Fibroblast of lung (primary cell): Measurements from ENCODE around the gene ASXL2. TPM values are rescaled to one million over a fixed set of nuclear protein-coding genes. Genes with fewer than 3 reads are reported as not detected.

ENCODE experiments used
- DNase-seq, 2 donors: peaks; one replicate each; pipeline versions ENCODE4 v3.0.0 to v3.0.0-alpha.2; 2010; ENCODE audit warnings: low read depth in 2 of 2
- H2AFZ ChIP-seq: 2 replicates; pipeline ENCODE4 v1.5.1; 2012; ENCODE audit warnings: low read length, control low read depth, inconsistent platforms
- H3K27ac ChIP-seq: 2 replicates; pipeline ENCODE4 v1.5.1; 2011; ENCODE audit warnings: low read length, control low read depth; ENCODE audit not compliant: insufficient read depth
- H3K27me3 ChIP-seq: 2 replicates; pipeline ENCODE4 v1.5.1; 2011; ENCODE audit warnings: mild to moderate bottlenecking, low read length; ENCODE audit not compliant: control insufficient read depth, insufficient read depth
- H3K36me3 ChIP-seq: 2 replicates; pipeline ENCODE4 v1.5.1; 2011; ENCODE audit warnings: low read length; ENCODE audit not compliant: control insufficient read depth, insufficient read depth
- H3K4me1 ChIP-seq: 2 replicates; pipeline ENCODE4 v1.5.1; 2011; ENCODE audit warnings: low read length; ENCODE audit not compliant: control insufficient read depth, insufficient read depth; ENCODE audit errors: extremely low read depth
- H3K4me2 ChIP-seq: 2 replicates; pipeline ENCODE4 v1.5.1; 2011; ENCODE audit warnings: low read length, control low read depth; ENCODE audit not compliant: insufficient read depth; ENCODE audit errors: extremely low read depth
- H3K4me3 ChIP-seq, 4 experiments: fragments of 200-600 bp in 1 of 4; sonication (generic) in 1 of 4; replicated peaks in 1 of 4; 2 replicates each; pipeline ENCODE4 v1.5.1; 2011 to 2016; ENCODE audit warnings: low read length in 4 of 4, low read depth in 3 of 4, mild to moderate bottlenecking in 3 of 4, control low read depth in 2 of 4, inconsistent platforms in 1 of 4, mixed read lengths in 1 of 4; ENCODE audit not compliant: insufficient read depth in 1 of 4; ENCODE audit errors: control extremely low read depth in 1 of 4
- H3K79me2 ChIP-seq: 2 replicates; pipeline ENCODE4 v1.5.1; 2012; ENCODE audit warnings: mild to moderate bottlenecking, low read length, inconsistent platforms; ENCODE audit not compliant: control insufficient read depth, insufficient read depth
- H3K9ac ChIP-seq: 2 replicates; pipeline ENCODE4 v1.5.1; 2011; ENCODE audit warnings: mild to moderate bottlenecking, low read length, control low read depth; ENCODE audit not compliant: insufficient read depth
- H3K9me3 ChIP-seq: 2 replicates; pipeline ENCODE4 v1.5.1; 2012; ENCODE audit warnings: low read depth, low read length; ENCODE audit not compliant: control insufficient read depth, insufficient read depth
- H4K20me1 ChIP-seq: 2 replicates; pipeline ENCODE4 v1.5.1; 2011; ENCODE audit warnings: low read length; ENCODE audit not compliant: control insufficient read depth, insufficient read depth; ENCODE audit errors: extremely low read depth
- EZH2 ChIP-seq: IDR thresholded peaks from 2 replicates; pipeline ENCODE4 v1.5.1; 2012; ENCODE audit warnings: low read length, control low read depth, mild to moderate bottlenecking; ENCODE audit errors: missing control alignments
- polyA plus RNA-seq, 2 donors: library from polyadenylated mRNA; depleted of rRNA in 1 of 2; stranded (reverse) in 1 of 2; unstranded in 1 of 2; fragments of >200 nt; gene quantifications; 2 replicates each; pipeline ENCODE4 v1.2.1, GENCODE V29; 2011 to 2012; ENCODE audit warnings: missing spikeins in 1 of 2
- total RNA-seq: library from RNA; depleted of rRNA; stranded (reverse); fragments of >200 nt; gene quantifications from 2 replicates; pipeline ENCODE4 v1.2.1, GENCODE V29; 2014
- TF ChIP-seq, protein P1 (sequence below), 2 donors: IDR thresholded peaks in 1 of 2; conservative IDR thresholded peaks in 1 of 2; 1 replicate in 1 of 2; 2 replicates in 1 of 2; pipeline ENCODE4 v1.5.1; 2011 to 2012; ENCODE audit warnings: low read length in 2 of 2, control low read depth in 1 of 2, inconsistent platforms in 1 of 2, low read depth in 1 of 2, mild to moderate bottlenecking in 1 of 2

Gene ASXL2
- total and polyA plus RNA-seq, 2 donors (not counting 1 experiment from before 2014, with no cell fraction given), result 5.9 to 16.6 TPM

DNA sequence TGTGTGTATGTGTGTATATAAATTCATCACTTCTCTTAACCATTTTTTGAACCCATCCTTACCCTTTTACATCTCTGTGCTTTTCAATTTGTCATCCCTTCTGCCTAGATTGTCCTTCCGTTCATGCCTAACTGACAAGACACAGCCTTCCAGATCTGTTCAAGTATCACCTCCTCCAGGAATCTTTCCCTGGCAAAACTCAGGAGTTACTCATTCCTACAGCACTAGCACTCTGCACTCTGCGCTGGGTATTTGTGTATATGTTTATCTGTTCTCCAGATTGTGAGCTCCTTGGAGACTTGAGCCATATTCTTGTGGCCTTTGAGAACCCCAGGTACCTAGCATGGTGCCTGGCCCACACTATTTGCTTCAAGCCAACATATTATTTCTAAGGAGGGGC, 26.8 kb upstream of the ASXL2 start:
- H4K20me1 ChIP-seq, result no peaks in the 10 kb centered on the region
- H3K9me3 ChIP-seq, result no peaks in the 10 kb centered on the region
- no peak for DNase-seq
- no peak overlapping the region for H2AFZ ChIP-seq
- H3K27ac ChIP-seq, result no peak overlapping the region
- H3K9ac ChIP-seq, result no peak overlapping the region
- no peaks in the 10 kb centered on the region for H3K27me3 ChIP-seq
- no peak overlapping the region for H3K4me3 ChIP-seq
- TF ChIP-seq EZH2, result no peak
- TF ChIP-seq, protein P1, sequence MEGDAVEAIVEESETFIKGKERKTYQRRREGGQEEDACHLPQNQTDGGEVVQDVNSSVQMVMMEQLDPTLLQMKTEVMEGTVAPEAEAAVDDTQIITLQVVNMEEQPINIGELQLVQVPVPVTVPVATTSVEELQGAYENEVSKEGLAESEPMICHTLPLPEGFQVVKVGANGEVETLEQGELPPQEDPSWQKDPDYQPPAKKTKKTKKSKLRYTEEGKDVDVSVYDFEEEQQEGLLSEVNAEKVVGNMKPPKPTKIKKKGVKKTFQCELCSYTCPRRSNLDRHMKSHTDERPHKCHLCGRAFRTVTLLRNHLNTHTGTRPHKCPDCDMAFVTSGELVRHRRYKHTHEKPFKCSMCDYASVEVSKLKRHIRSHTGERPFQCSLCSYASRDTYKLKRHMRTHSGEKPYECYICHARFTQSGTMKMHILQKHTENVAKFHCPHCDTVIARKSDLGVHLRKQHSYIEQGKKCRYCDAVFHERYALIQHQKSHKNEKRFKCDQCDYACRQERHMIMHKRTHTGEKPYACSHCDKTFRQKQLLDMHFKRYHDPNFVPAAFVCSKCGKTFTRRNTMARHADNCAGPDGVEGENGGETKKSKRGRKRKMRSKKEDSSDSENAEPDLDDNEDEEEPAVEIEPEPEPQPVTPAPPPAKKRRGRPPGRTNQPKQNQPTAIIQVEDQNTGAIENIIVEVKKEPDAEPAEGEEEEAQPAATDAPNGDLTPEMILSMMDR (conservative IDR thresholded peaks at IDR 0.05 in 1 of 2, IDR thresholded peaks at IDR 0.05 in 1 of 2; ENCODE audit: low read depth in 1 of 2, low read length in 2 of 2), result no peak
- no peak overlapping the region for H3K4me2 ChIP-seq
- H3K36me3 ChIP-seq, result no peaks in the 10 kb centered on the region
- no peaks in the 10 kb centered on the region for H3K79me2 ChIP-seq
- H3K4me1 ChIP-seq, result no peaks in the 10 kb centered on the region

DNA sequence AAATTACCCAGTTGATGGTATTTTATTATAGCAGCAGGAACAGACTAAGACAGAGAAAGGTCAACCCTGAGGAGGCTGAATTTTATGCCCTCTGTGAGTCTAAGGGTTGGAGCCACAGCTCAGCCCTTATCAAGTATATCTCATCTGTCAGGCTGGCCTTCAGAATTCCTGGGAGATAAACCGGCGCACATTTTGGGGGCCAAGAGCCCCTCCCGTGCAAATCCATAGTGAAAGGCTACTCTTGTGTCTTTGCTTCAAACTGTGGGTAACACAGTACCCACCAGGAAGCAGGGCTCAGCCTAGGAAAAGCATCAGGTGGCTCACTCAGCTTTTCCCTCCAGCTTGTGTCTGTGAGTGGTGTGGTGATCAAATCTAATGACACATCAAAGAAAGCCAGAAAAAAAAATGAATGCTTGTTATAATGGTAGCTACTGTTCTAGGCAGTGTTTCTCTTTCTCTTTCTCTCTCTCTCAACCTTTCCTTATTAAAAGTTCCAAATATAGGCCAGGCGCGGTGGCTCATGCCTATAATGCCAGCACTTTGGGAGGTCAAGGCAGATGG, 25.0 kb upstream of the ASXL2 start:
- no peaks in the 10 kb centered on the region for H3K4me1 ChIP-seq
- no peaks in the 10 kb centered on the region for H3K79me2 ChIP-seq
- H3K27me3 ChIP-seq, result no peaks in the 10 kb centered on the region
- no peak overlapping the region for H3K4me2 ChIP-seq
- H3K4me3 ChIP-seq, result no peak overlapping the region
- no peaks in the 10 kb centered on the region for H3K9me3 ChIP-seq
- no peaks in the 10 kb centered on the region for H4K20me1 ChIP-seq
- DNase-seq, result no peak
- H3K36me3 ChIP-seq, result no peaks in the 10 kb centered on the region
- H3K9ac ChIP-seq, result no peak overlapping the region
- TF ChIP-seq EZH2, result no peak
- TF ChIP-seq, protein P1 (conservative IDR thresholded peaks at IDR 0.05 in 1 of 2, IDR thresholded peaks at IDR 0.05 in 1 of 2; ENCODE audit: low read depth in 1 of 2, low read length in 2 of 2), result no peak
- H2AFZ ChIP-seq, result no peak overlapping the region
- H3K27ac ChIP-seq, result no peak overlapping the region

DNA sequence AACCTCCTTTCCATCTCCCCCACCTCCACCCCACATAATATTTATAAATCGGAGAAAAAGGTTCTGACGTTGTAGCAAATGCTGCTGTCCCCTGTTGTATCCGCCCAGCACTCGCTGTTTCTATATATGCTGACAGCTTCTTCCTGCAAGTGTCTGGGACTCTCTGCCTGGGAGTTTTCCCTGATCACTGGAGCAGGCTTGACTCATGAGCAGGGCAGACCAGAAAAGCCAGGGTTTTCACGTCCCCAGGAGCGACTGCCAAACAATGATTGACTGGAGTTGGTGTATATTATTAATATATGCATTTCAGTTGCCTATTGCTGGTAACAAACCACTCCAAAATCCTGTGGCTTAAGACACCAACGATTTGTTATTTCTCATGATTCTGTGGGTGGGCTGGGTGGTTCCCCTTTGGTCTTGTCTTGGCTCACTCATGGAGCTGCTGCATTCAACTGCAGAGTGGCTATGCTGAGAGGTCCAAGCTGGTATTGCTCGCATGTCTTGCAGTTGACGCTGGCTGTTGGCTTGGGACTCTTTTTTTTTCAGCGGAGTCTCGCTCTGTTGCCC, 21.2 kb upstream of the ASXL2 start:
- H3K27ac ChIP-seq, result no peak overlapping the region
- no peak for TF ChIP-seq EZH2
- TF ChIP-seq, protein P1 (conservative IDR thresholded peaks at IDR 0.05 in 1 of 2, IDR thresholded peaks at IDR 0.05 in 1 of 2; ENCODE audit: low read depth in 1 of 2, low read length in 2 of 2), result no peak
- H3K9me3 ChIP-seq, result no peaks in the 10 kb centered on the region
- peak in 1 of 2 donors; percentile 18 for DNase-seq
- H3K27me3 ChIP-seq, result no peaks in the 10 kb centered on the region
- no peaks in the 10 kb centered on the region for H3K36me3 ChIP-seq
- H3K9ac ChIP-seq, result no peak overlapping the region
- H2AFZ ChIP-seq, result no peak overlapping the region
- H3K4me1 ChIP-seq, result no peaks in the 10 kb centered on the region
- no peaks in the 10 kb centered on the region for H4K20me1 ChIP-seq
- no peak overlapping the region for H3K4me3 ChIP-seq
- H3K79me2 ChIP-seq, result no peaks in the 10 kb centered on the region
- no peak overlapping the region for H3K4me2 ChIP-seq
